NCI-H2196 (cell line): ENCODE data around the gene PROSER2.

Experiments
- DNase-seq: peaks from one replicate; lab custom pipeline; 2025; ENCODE audit not compliant: unreplicated experiment; lab: John Stamatoyannopoulos, UW

PROSER2 gene

DNA sequence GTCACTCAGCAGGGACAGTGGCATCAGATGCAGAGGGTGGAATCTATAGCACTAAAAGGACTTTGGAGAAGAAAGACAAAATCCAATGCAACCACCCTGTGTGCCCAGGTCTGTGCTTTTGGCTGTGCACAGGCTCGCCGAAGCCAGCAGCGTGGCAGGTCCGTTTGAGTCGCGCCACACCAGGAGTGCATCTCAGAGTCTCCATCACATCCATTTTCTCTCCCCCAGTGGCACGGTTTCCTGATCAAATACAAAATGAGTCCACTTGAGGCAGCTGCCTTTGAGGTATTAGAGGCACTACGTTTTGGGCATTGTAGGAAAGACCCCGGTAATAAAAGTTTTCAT lies 23.4 kb upstream of the PROSER2 start:
- no peak for DNase-seq

GRCh38 chr10:11804336-11804735 lies 18.8 kb upstream of the PROSER2 start:
- DNase-seq = no peak

- no peak for DNase-seq
Observed at GRCh38 chr10:11805792-11806191, 17.4 kb upstream of the PROSER2 start.

- DNase-seq = no peak
Observed at GRCh38 chr10:11806706-11807105, 16.4 kb upstream of the PROSER2 start.

- no peak for DNase-seq
Observed at GRCh38 chr10:11808808-11809207, 14.3 kb upstream of the PROSER2 start.

GRCh38 chr10:11810313-11810766 lies 12.8 kb upstream of the PROSER2 start:
- DNase-seq = no peak

GRCh38 chr10:11810973-11811372 lies 12.2 kb upstream of the PROSER2 start:
- no peak for DNase-seq

DNA sequence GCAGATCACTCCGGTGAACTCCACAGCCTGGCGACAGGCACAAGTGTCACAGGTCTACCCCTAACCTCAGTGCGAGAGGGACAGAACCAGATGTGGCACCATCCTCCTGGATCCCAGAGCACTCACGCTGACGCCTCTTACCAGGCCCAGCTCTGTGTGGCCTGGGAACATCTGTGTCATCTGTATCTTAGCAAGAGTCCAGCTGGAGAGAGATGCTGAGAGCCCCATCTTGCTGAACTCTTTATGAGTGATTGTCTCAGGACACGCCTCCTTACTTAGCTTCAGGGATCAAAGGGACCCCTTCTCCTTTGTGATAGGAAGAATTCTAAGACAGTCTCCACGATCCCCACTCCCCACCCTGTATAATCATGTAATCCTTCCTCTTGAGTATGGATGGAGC lies 10.0 kb upstream of the PROSER2 start:
- no peak for DNase-seq

DNA sequence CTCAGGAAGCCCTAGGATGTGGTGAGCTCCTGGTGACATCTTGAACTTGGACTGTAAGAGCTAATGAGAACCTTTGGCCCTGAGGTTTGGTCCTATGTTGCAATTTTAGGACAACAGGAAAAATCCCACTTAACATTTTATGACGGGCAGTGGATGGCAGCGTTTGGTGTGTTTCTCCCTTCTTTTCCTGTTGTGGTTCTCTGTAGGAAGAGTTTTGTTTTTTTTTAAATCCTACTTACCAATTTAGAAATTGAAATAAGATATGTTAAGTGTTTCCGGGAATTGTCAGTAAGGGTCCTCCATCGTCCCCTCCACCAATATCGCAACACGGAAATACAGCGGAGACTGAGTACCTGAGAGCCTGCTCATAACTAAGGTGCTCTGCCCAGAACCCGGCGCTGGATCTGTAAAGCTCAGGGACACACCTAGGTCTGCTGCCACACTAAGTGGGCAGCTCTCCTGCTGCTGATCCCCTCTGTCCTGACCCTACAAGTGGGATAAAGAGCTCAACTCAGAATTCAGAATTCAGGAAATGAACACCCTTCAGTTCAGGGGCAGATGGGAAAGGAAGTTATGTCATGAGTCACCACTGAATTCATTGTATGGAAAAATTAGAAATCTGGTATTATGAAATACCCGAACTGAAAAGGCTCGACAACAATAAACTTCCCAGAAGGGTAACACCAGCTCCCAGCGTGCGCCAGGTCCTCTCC lies 9.1 kb upstream of the PROSER2 start:
- no peak for DNase-seq

DNA sequence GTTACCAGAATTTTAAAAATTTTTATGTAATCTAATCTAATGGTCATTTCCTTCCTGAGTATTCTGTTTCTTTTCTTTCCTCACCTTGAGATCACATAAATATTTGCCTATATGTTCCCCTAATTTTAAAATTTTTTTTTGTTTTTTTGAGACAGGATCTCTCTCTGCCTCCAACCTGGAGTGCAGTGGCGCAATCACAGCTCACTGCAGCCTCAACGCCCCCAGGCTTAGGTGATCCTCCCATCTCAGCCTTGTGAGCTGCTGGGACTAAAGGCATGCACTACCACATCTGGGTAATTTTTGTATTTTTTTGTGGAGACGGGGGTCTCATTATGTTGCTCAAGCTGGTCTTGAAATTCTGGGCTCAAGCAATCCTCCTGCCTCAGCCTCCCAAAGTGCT lies 4.1 kb upstream of the PROSER2 start:
- DNase-seq = no peak

- DNase-seq = no peak
Observed at GRCh38 chr10:11822026-11822756, 965 bp upstream of the PROSER2 start.

GRCh38 chr10:11822809-11823121 lies 391 bp upstream of the PROSER2 start:
- no peak for DNase-seq

GRCh38 chr10:11823989-11824346 lies 812 bp downstream of the PROSER2 start:
- no peak for DNase-seq

GRCh38 chr10:11824376-11824775 lies 1.2 kb downstream of the PROSER2 start:
- no peak for DNase-seq

GRCh38 chr10:11824825-11825224 lies 1.7 kb downstream of the PROSER2 start:
- no peak for DNase-seq

- DNase-seq = no peak
Observed at GRCh38 chr10:11825796-11826414, 2.7 kb downstream of the PROSER2 start.

DNA sequence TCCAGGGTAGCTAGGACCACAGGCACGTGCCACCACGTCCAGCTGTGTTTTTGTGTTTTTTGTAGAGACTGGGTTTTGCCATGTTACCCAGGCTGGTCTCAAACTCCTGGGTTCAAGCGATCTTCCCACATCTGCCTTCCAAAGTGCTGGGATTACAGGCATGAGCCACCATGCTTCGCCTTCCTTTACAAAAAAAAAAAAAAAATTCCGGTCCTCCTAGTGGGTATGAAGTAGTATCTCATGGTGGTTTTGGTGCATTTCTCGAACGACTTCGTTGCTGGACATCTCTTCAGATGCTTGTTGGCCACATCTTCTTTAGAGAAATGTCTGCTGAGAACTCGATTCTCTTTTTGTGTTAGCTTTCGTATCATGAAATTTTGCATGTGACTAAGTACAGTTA lies 3.9 kb downstream of the PROSER2 start:
- no peak for DNase-seq

- no peak for DNase-seq
Observed at GRCh38 chr10:11827414-11827813, 4.3 kb downstream of the PROSER2 start.

- DNase-seq = no peak
Observed at GRCh38 chr10:11828682-11829284, 5.6 kb downstream of the PROSER2 start.

DNA sequence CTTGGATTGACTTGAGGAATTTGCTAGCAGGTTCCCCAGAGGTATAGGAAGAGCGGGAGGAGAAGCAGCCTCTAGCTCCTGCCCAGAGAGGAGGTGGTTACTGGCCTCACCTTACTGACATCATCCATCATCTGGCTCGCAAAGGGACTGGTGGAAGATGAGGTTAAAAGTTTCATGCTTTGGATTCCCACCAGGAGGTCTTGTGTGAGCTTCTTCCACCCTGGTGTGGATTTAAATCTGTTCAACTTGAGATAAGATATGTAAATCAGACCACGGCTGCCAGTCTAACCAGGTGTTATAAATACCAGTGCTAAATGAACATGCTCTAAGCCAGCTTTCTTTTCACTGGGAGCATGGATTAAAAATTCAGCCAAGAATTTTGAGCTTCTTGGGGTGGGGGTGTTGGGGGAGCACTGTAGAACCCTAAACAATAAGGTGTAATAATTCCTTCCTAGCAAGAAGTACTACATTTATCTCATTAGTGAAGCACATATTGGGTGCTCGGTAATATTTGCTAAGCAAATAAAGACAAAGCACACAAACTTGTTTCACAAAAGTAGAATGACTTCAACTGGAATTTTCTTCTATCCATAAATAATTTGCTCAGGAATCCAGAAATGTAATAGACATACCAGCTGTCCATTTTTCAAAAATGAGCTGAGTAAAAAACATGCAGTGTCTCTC lies 7.8 kb downstream of the PROSER2 start:
- no peak for DNase-seq

- no peak for DNase-seq
Observed at GRCh38 chr10:11831520-11831951, 8.4 kb downstream of the PROSER2 start.
